Right lobe of liver (tissue), 6 donors: Measurements from ENCODE around the gene DVL2. TPM values are rescaled to one million over a fixed set of nuclear protein-coding genes. Genes with fewer than 3 reads are reported as not detected.

Experiments
- ATAC-seq, 4 donors: fragments of 200-7000 bp; cut with Tn5 transposase; one replicate each; pipeline ENCODE4 v1.9.1; 2020; ENCODE audit warnings: mild to moderate bottlenecking in 4 of 4, moderate library complexity in 4 of 4
- DNase-seq, 3 donors: peaks; one replicate each; pipeline ENCODE4 v3.0.0-alpha.2; 2020
- H3K27ac ChIP-seq, 3 donors: fragments of 200-600 bp; one replicate each; pipeline ENCODE4 v1.8.0; 2022
- H3K27me3 ChIP-seq, 2 donors: fragments of 200-600 bp; one replicate each; pipeline ENCODE4 v1.8.0; 2022
- H3K36me3 ChIP-seq, 4 donors: fragments of 200-600 bp; sonication (generic) in 1 of 4; one replicate each; pipeline versions ENCODE4 v1.5.1 to v1.8.0; 2017 to 2022; ENCODE audit warnings: control low read depth in 1 of 4
- H3K4me1 ChIP-seq, 4 donors: fragments of 200-600 bp; sonication (generic) in 1 of 4; one replicate each; pipeline versions ENCODE4 v1.5.1 to v1.8.0; 2017 to 2022; ENCODE audit warnings: control low read depth in 1 of 4
- H3K4me3 ChIP-seq, 3 donors: fragments of 200-600 bp; one replicate each; pipeline ENCODE4 v1.8.0; 2022
- H3K9me3 ChIP-seq, 4 donors: fragments of 200-600 bp; sonication (generic) in 1 of 4; one replicate each; pipeline versions ENCODE4 v1.5.1 to v1.8.0; 2017 to 2022; ENCODE audit warnings: control low read depth in 1 of 4
- CTCF ChIP-seq, 4 donors: fragments of 200-600 bp in 3 of 4; fragments of 450-650 bp in 1 of 4; IDR thresholded peaks; one replicate each; pipeline versions ENCODE4 v1.5.1 to v1.8.0; 2016 to 2022; ENCODE audit warnings: antibody characterized with exemption in 4 of 4, mild to moderate bottlenecking in 2 of 4
- POLR2A ChIP-seq: fragments of 450-650 bp; IDR thresholded peaks from one replicate; pipeline ENCODE4 v1.6.1; 2017; ENCODE audit warnings: antibody characterized with exemption, mild to moderate bottlenecking
- WGBS: methylation state at CpG from one replicate; pipeline ENCODE4 v1.1.6; 2018; ENCODE audit warnings: low coverage, low lambda C conversion rate; ENCODE audit not compliant: insufficient coverage; ENCODE audit errors: missing lambda C conversion rate; 5-methylcytosine and 5-hydroxymethylcytosine counted together
- intact Hi-C, 2 donors: fragments of 100-400 bp; cut with DNase I; formaldehyde crosslinking; loops; one replicate each; pipeline versions ENCODE4 v1.11.2 to v1.14.1; 2022
- total RNA-seq, 6 experiments: library from RNA; depleted of rRNA in 2 of 6; stranded (reverse); fragments of >200 nt in 2 of 6; fragmentation: NEBNext Ultra II Directional in 3 of 6; extraction: Animal tissue kit (Norgen Biotek cat#: 25700) in 3 of 6; gene quantifications; one replicate each; pipeline versions ENCODE4 v1.1.0 to v1.2.4, GENCODE V29; 2016 to 2023
- donor health status: DM: no; HTN: yes; CAD: no.
- donor health status: DM: no; HTN: no; CAD: no.
- donor health status: DM: no; HTN: no; CAD: no.
- donor health status: DM: no; HTN: yes; CAD: no.
- donor health status: DM: no; HTN: yes; CAD: no.

The DVL2 gene
- total RNA-seq, 6 experiments from 2014 or later, result 9.6 to 13.5 (median 12.8) TPM

- Histone ChIP-seq H3K27me3 (no peaks in the 10 kb centered on the region), H3K4me1 (peaks cover 0 to 50% (median 13%) of the 10 kb centered on the region in 4 donors), H3K36me3 (peaks cover 0 to 16% (median 5%) of the 10 kb centered on the region in 4 donors), H3K27ac (peak overlapping the region; percentile 96 to 99 (median 98)), H3K4me3 (peak overlapping the region; percentile 64 to 73 (median 66)), H3K9me3 (no peaks in the 10 kb centered on the region)
- DNase-seq, result peak; percentile 87 to 90 (median 89)
- 0% methylated on average over 1 of the region's 54 CpGs for WGBS
- peak; percentile 70 to 84 (median 74) for ATAC-seq
- peak; percentile 86 for TF ChIP-seq POLR2A
- no peak for TF ChIP-seq CTCF (IDR thresholded peaks at IDR 0.05)
- intact Hi-C loops, result no loop called here
These were observed 26.5 kb upstream of the DVL2 start for GRCh38 chr17:7260651-7261378.

- no peak for TF ChIP-seq CTCF (IDR thresholded peaks at IDR 0.05)
- no peak for TF ChIP-seq POLR2A
- 20% methylated on average over 1 of the region's 4 CpGs for WGBS
- Histone ChIP-seq H3K4me3 (peak overlapping the region; percentile 64 to 73 (median 66)), H3K27ac (peak overlapping the region; percentile 96 to 99 (median 98)), H3K4me1 (peaks cover 0 to 50% (median 13%) of the 10 kb centered on the region in 4 donors), H3K9me3 (no peaks in the 10 kb centered on the region), H3K27me3 (no peaks in the 10 kb centered on the region), H3K36me3 (peaks cover 0 to 19% (median 5%) of the 10 kb centered on the region in 4 donors)
- intact Hi-C loops, result no loop called here
- DNase-seq, result no peak
- ATAC-seq, result peak in 3 of 4 donors; percentile 3 to 12 (median 4)
These were observed 25.8 kb upstream of the DVL2 start for GRCh38 chr17:7260151-7260550.

DNA sequence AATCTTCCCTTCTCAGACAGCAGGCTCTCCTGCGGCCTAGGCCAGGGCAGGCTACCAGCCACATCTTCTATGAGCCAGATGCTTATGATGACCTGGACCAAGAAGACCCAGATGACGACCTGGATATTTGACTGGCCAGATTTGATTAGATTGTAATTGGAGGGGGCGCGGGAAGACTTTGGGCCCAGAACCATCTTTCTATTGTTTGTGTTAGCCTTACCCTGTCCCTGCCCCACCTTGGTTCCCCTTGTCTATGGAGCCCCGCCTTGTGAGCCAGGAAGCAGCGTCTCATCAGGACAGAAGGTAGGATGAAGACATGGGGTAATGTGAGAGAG, 25.2 kb upstream of the DVL2 start:
- H3K4me1 ChIP-seq, result peaks cover 0 to 50% (median 13%) of the 10 kb centered on the region in 4 donors
- H3K27me3 ChIP-seq, result no peaks in the 10 kb centered on the region
- ATAC-seq (peak in 2 of 4 donors; percentile 0 to 2), DNase-seq (no peak)
- H3K27ac ChIP-seq, result peak overlapping the region; percentile 96 to 99 (median 98)
- 76% methylated on average over 4 of the region's 6 CpGs for WGBS
- peaks cover 0 to 26% (median 6%) of the 10 kb centered on the region in 4 donors for H3K36me3 ChIP-seq
- no peaks in the 10 kb centered on the region for H3K9me3 ChIP-seq
- intact Hi-C loops, result no loop called here
- H3K4me3 ChIP-seq, result peak overlapping the region; percentile 64 to 73 (median 66)
- no peak for TF ChIP-seq POLR2A
- no peak for TF ChIP-seq CTCF (IDR thresholded peaks at IDR 0.05)

DNA sequence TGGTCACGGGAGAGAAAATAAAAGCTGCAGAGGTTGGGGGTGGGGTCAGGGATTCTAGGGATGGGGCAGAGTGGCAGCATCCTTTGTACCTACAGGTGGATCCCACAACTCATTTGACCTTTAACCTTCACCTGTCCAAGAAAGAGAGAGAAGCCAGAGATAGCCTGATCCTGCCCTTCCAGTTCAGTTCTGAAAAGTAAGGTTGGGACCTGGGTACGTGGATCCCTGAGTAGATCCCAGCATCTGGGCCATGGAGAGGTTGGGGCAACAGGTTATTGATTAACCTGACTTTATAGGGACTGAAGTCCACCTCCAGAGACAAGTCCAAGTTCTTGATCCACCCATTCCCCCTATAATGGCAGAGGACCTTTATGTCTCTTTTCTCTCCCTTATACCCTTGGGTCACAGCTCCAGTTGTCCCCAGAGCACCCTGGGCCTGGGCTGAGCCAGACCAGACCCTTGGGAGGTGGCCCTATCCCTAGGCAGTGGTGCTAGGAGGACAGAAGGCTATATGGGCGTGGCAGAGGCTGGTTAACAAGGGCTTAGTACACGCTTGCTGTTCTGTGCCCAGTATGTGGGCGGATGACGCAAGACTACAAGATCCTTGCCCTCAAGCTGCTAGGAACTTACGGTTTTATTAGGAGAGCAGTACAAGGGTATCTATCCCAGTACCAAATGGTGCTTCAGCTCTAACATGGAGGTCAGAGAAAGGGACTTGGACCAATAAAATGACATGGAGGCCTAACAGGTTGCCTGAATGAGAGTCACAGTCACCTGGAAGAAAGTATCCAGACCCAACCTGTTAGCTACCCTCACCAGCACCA, 24.6 kb upstream of the DVL2 start:
- Histone ChIP-seq H3K27me3 (no peaks in the 10 kb centered on the region), H3K9me3 (no peaks in the 10 kb centered on the region), H3K27ac (peak overlapping the region; percentile 96 to 99 (median 98)), H3K4me1 (peaks cover 0 to 50% (median 13%) of the 10 kb centered on the region in 4 donors), H3K4me3 (peak overlapping the region; percentile 64 to 73 (median 66)), H3K36me3 (peaks cover 0 to 26% (median 7%) of the 10 kb centered on the region in 4 donors)
- no peak for TF ChIP-seq CTCF (IDR thresholded peaks at IDR 0.05)
- TF ChIP-seq POLR2A, result peak; percentile 83
- intact Hi-C loops, result no loop called here
- peak; percentile 76 to 90 (median 88) for DNase-seq
- 24% methylated on average over 7 of the region's 7 CpGs for WGBS
- peak; percentile 66 to 78 (median 74) for ATAC-seq
